HepG2 (cell line): ENCODE data around the gene TRERF1.

ENCODE experiments used
- ATF1 ChIP-seq: IDR thresholded peaks from 2 replicates; pipeline ENCODE4 v1.6.1; 2016; ENCODE audit warnings: mild to moderate bottlenecking, control low read depth
- CHD2 ChIP-seq: IDR thresholded peaks from 2 replicates; pipeline ENCODE4 v1.6.1; 2011; ENCODE audit warnings: low read depth, low read length, improper control_type of control experiment
- HCFC1 ChIP-seq: fragments of 150-350 bp; IDR thresholded peaks from 2 replicates; pipeline ENCODE4 v1.6.1; 2014; ENCODE audit warnings: low read depth, low read length
- IRF9 ChIP-seq: sonication (generic); formaldehyde crosslinking; IDR thresholded peaks from 2 replicates; pipeline ENCODE4 v1.8.0; 2022; ENCODE audit warnings: missing genetic modification reagents, mild to moderate bottlenecking, borderline replicate concordance
- KDM6A ChIP-seq: IDR thresholded peaks from 2 replicates; pipeline ENCODE4 v1.6.1; 2016; ENCODE audit warnings: low read depth
- MXI1 ChIP-seq: IDR thresholded peaks from 3 replicates; pipeline ENCODE4 v1.6.1; 2012; ENCODE audit warnings: low read depth, low read length, inconsistent platforms, borderline replicate concordance
- RFX1 ChIP-seq: fragments of 450-650 bp; IDR thresholded peaks from 2 replicates; pipeline ENCODE4 v1.6.1; 2017
- SRF ChIP-seq: IDR thresholded peaks from 2 replicates; pipeline ENCODE4 v1.6.1; 2011; ENCODE audit warnings: mild to moderate bottlenecking, low read depth, low read length, moderate library complexity
- ZC3H4 ChIP-seq: sonication (generic); formaldehyde crosslinking; IDR thresholded peaks from 2 replicates; pipeline ENCODE4 v1.4.0; 2020; ENCODE audit warnings: missing genetic modification reagents, borderline replicate concordance
- TF ChIP-seq, protein P1 (sequence below): sonication (generic); formaldehyde crosslinking; IDR thresholded peaks from 2 replicates; pipeline ENCODE4 v1.5.0; 2020; ENCODE audit warnings: mild to moderate bottlenecking, missing genetic modification reagents, moderate library complexity

DNA sequence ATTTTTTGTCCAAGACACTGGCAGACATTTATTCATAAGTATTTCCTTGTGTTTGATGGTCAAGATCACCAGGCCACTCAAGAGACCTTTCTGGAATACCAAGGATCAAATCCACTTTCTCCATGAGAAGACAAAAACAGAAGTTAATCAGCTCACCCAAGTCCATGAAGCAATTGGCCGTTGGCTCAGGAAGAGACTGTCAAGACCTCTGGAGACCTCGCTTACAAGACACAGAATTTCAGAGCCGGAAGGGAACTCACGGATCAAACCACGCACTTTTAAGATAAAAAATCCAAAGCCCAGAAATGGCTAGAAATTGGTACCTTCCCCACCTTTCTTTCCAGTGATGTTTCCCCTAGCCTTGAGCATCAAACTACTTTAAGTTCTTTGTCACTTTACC, 3.3 kb downstream of the TRERF1 start:
- TF ChIP-seq HCFC1, result no peak
- TF ChIP-seq KDM6A (CRISPR knock-in tag), result no peak
- TF ChIP-seq CHD2, result no peak
- no peak for TF ChIP-seq ZC3H4
- TF ChIP-seq RFX1, result no peak
- no peak for TF ChIP-seq IRF9 (CRISPR knock-in tag)
- no peak for TF ChIP-seq MXI1
- TF ChIP-seq SRF, result no peak
- TF ChIP-seq, protein P1, sequence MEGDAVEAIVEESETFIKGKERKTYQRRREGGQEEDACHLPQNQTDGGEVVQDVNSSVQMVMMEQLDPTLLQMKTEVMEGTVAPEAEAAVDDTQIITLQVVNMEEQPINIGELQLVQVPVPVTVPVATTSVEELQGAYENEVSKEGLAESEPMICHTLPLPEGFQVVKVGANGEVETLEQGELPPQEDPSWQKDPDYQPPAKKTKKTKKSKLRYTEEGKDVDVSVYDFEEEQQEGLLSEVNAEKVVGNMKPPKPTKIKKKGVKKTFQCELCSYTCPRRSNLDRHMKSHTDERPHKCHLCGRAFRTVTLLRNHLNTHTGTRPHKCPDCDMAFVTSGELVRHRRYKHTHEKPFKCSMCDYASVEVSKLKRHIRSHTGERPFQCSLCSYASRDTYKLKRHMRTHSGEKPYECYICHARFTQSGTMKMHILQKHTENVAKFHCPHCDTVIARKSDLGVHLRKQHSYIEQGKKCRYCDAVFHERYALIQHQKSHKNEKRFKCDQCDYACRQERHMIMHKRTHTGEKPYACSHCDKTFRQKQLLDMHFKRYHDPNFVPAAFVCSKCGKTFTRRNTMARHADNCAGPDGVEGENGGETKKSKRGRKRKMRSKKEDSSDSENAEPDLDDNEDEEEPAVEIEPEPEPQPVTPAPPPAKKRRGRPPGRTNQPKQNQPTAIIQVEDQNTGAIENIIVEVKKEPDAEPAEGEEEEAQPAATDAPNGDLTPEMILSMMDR (CRISPR knock-in tag), result no peak
- TF ChIP-seq ATF1, result no peak
